Esophagus muscularis mucosa (tissue), 3 donors: ENCODE data around the gene CARMIL1.

Experiments
- CTCF ChIP-seq, 3 experiments: fragments of 200-600 bp in 2 of 3; fragments of 450-650 bp in 1 of 3; sonication (generic) in 2 of 3; IDR thresholded peaks; one replicate each; pipeline ENCODE4 v1.5.1; 2017 to 2019; ENCODE audit warnings: antibody characterized with exemption in 3 of 3, mild to moderate bottlenecking in 2 of 3, moderate library complexity in 1 of 3
- POLR2A ChIP-seq: fragments of 450-650 bp; IDR thresholded peaks from one replicate; pipeline ENCODE4 v1.6.1; 2017; ENCODE audit warnings: antibody characterized with exemption, moderate library complexity, mild to moderate bottlenecking, low read depth

- TF ChIP-seq POLR2A (no peak), CTCF (IDR thresholded peaks at IDR 0.05) (no peak)
Measured at GRCh38 chr6:25270559-25270958, 8.6 kb upstream of the CARMIL1 start.
